Neural progenitor cell (in vitro differentiated cells): Measurements from ENCODE around the gene EID3. TPM values are rescaled to one million over a fixed set of nuclear protein-coding genes. Genes with fewer than 3 reads are reported as not detected.

Source experiments
- DNase-seq: peaks from one replicate; pipeline ENCODE4 v3.0.0-alpha.2; 2016; ENCODE audit warnings: low spot score
- H2AFZ ChIP-seq: fragments of 200-600 bp; sonication (generic); replicated peaks from 2 replicates; pipeline ENCODE4 v1.6.1; 2016; ENCODE audit warnings: antibody characterized with exemption
- H3F3A ChIP-seq: fragments of 200-600 bp; sonication (generic); 2 replicates; pipeline ENCODE4 v1.6.1; 2016; ENCODE audit warnings: antibody characterized with exemption, low read depth
- H3K27ac ChIP-seq: fragments of 200-600 bp; sonication (generic); 2 replicates; pipeline ENCODE4 v1.5.1; 2016; ENCODE audit warnings: mild to moderate bottlenecking
- H3K27me3 ChIP-seq: fragments of 200-600 bp; sonication (generic); 2 replicates; pipeline ENCODE4 v1.6.1; 2016; ENCODE audit warnings: mild to moderate bottlenecking, moderate library complexity
- H3K36me3 ChIP-seq: fragments of 200-600 bp; sonication (generic); 2 replicates; pipeline ENCODE4 v1.5.1; 2016
- H3K4me1 ChIP-seq: fragments of 200-600 bp; sonication (generic); 2 replicates; pipeline ENCODE4 v1.6.1; 2016; ENCODE audit warnings: mixed run types
- H3K4me2 ChIP-seq: fragments of 200-600 bp; sonication (generic); 2 replicates; pipeline ENCODE4 v1.6.1; 2016
- H3K4me3 ChIP-seq: fragments of 200-600 bp; sonication (generic); 2 replicates; pipeline ENCODE4 v1.5.1; 2016
- H3K79me2 ChIP-seq: fragments of 200-600 bp; sonication (generic); 2 replicates; pipeline ENCODE4 v1.6.1; 2016; ENCODE audit warnings: low read depth
- H3K9ac ChIP-seq: fragments of 200-600 bp; sonication (generic); 2 replicates; pipeline ENCODE4 v1.6.1; 2016
- H3K9me3 ChIP-seq: fragments of 200-600 bp; sonication (generic); 2 replicates; pipeline ENCODE4 v1.5.1; 2016; ENCODE audit warnings: low read depth
- H4K20me1 ChIP-seq: fragments of 200-600 bp; sonication (generic); 2 replicates; pipeline ENCODE4 v1.6.1; 2016; ENCODE audit warnings: low read depth
- H3K27ac Mint-ChIP-seq: 3 replicates; pipeline ENCODE4 v1.8.0; 2021; ENCODE audit warnings: mixed read lengths
- H3K27me3 Mint-ChIP-seq: 2 replicates; pipeline ENCODE4 v1.8.0; 2022; ENCODE audit warnings: low read depth, mild to moderate bottlenecking, inconsistent platforms, moderate library complexity, mixed read lengths; ENCODE audit not compliant: insufficient read depth
- H3K36me3 Mint-ChIP-seq: 3 replicates; pipeline ENCODE4 v1.8.0; 2021; ENCODE audit warnings: mixed read lengths
- H3K4me1 Mint-ChIP-seq: 3 replicates; pipeline ENCODE4 v1.8.0; 2021; ENCODE audit warnings: mixed read lengths
- H3K4me3 Mint-ChIP-seq: 3 replicates; pipeline ENCODE4 v1.8.0; 2021; ENCODE audit warnings: mild to moderate bottlenecking, moderate library complexity, mixed read lengths
- H3K9me3 Mint-ChIP-seq: 3 replicates; pipeline ENCODE4 v1.8.0; 2020; ENCODE audit warnings: mixed read lengths
- CTCF ChIP-seq: fragments of 200-600 bp; sonication (generic); IDR thresholded peaks from 2 replicates; pipeline ENCODE4 v1.5.1; 2017; ENCODE audit warnings: antibody characterized with exemption, mild to moderate bottlenecking
- EZH2 ChIP-seq: fragments of 200-600 bp; sonication (generic); IDR thresholded peaks from 2 replicates; pipeline ENCODE4 v1.6.1; 2017; ENCODE audit warnings: antibody characterized with exemption, mild to moderate bottlenecking, moderate library complexity
- EZH2phosphoT487 ChIP-seq: fragments of 200-600 bp; sonication (generic); IDR thresholded peaks from 2 replicates; pipeline ENCODE4 v1.6.1; 2017; ENCODE audit warnings: antibody characterized with exemption
- total RNA-seq: library from RNA; depleted of rRNA; stranded (reverse); fragments of >200 nt; gene quantifications from 2 replicates; pipeline ENCODE4 v1.2.3, GENCODE V29; 2015; ENCODE audit warnings: low replicate concordance

EID3 gene
- total RNA-seq, 1 donor from 2014 or later, result 8.0 TPM

- Mint-ChIP-seq H3K27me3 (no peaks in the 10 kb centered on the region), H3K36me3 (peaks cover 55% of the 10 kb centered on the region), H3K4me1 (peaks cover 12% of the 10 kb centered on the region), H3K9me3 (no peaks in the 10 kb centered on the region), H3K4me3 (no peak overlapping the region), H3K27ac (no peak overlapping the region)
- H3K9ac ChIP-seq, result no peak overlapping the region
- H3F3A ChIP-seq, result peaks cover 17% of the 10 kb centered on the region
- no peaks in the 10 kb centered on the region for H3K36me3 ChIP-seq
- peaks cover 54% of the 10 kb centered on the region for H4K20me1 ChIP-seq
- TF ChIP-seq EZH2 (no peak), EZH2phosphoT487 (no peak), CTCF (no peak)
- no peak overlapping the region for H3K4me3 ChIP-seq
- no peak for DNase-seq
- H3K79me2 ChIP-seq, result peaks cover 97% of the 10 kb centered on the region
- H3K4me2 ChIP-seq, result no peak overlapping the region
- no peaks in the 10 kb centered on the region for H3K9me3 ChIP-seq
- no peaks in the 10 kb centered on the region for H3K27me3 ChIP-seq
- H3K4me1 ChIP-seq, result peaks cover 14% of the 10 kb centered on the region
- no peak overlapping the region for H3K27ac ChIP-seq
- no peak overlapping the region for H2AFZ ChIP-seq
Measured at GRCh38 chr12:104295954-104296353, 7.6 kb upstream of the EID3 start.

GRCh38 chr12:104296718-104297117 lies 6.8 kb upstream of the EID3 start:
- H3K9me3 ChIP-seq, result no peaks in the 10 kb centered on the region
- peaks cover 12% of the 10 kb centered on the region for H3K4me1 ChIP-seq
- peaks cover 49% of the 10 kb centered on the region for H4K20me1 ChIP-seq
- H3F3A ChIP-seq, result peaks cover 15% of the 10 kb centered on the region
- no peaks in the 10 kb centered on the region for H3K36me3 ChIP-seq
- peaks cover 2% of the 10 kb centered on the region for H3K9me3 Mint-ChIP-seq
- no peak overlapping the region for H3K4me3 Mint-ChIP-seq
- H3K27ac ChIP-seq, result no peak overlapping the region
- TF ChIP-seq CTCF, result no peak
- no peak for TF ChIP-seq EZH2
- TF ChIP-seq EZH2phosphoT487, result no peak
- DNase-seq, result no peak
- no peaks in the 10 kb centered on the region for H3K27me3 Mint-ChIP-seq
- H3K27me3 ChIP-seq, result no peaks in the 10 kb centered on the region
- no peak overlapping the region for H3K4me2 ChIP-seq
- no peak overlapping the region for H3K4me3 ChIP-seq
- H2AFZ ChIP-seq, result no peak overlapping the region
- H3K27ac Mint-ChIP-seq, result no peak overlapping the region
- peaks cover 12% of the 10 kb centered on the region for H3K4me1 Mint-ChIP-seq
- no peak overlapping the region for H3K9ac ChIP-seq
- H3K36me3 Mint-ChIP-seq, result peaks cover 58% of the 10 kb centered on the region
- peaks cover 97% of the 10 kb centered on the region for H3K79me2 ChIP-seq

GRCh38 chr12:104297477-104298113 lies 5.9 kb upstream of the EID3 start:
- peaks cover 5% of the 10 kb centered on the region for H3K9me3 Mint-ChIP-seq
- no peak overlapping the region for H3K27ac Mint-ChIP-seq
- H4K20me1 ChIP-seq, result peaks cover 46% of the 10 kb centered on the region
- peaks cover 58% of the 10 kb centered on the region for H3K36me3 Mint-ChIP-seq
- DNase-seq, result no peak
- H3K9ac ChIP-seq, result no peak overlapping the region
- peaks cover 4% of the 10 kb centered on the region for H3K4me1 Mint-ChIP-seq
- H3K4me3 ChIP-seq, result no peak overlapping the region
- TF ChIP-seq CTCF (no peak), EZH2 (no peak), EZH2phosphoT487 (no peak)
- peaks cover 93% of the 10 kb centered on the region for H3K79me2 ChIP-seq
- no peaks in the 10 kb centered on the region for H3K27me3 Mint-ChIP-seq
- H3K9me3 ChIP-seq, result no peaks in the 10 kb centered on the region
- no peaks in the 10 kb centered on the region for H3K36me3 ChIP-seq
- H3K4me3 Mint-ChIP-seq, result no peak overlapping the region
- H3K27ac ChIP-seq, result no peak overlapping the region
- H3F3A ChIP-seq, result peaks cover 20% of the 10 kb centered on the region
- no peaks in the 10 kb centered on the region for H3K27me3 ChIP-seq
- no peak overlapping the region for H3K4me2 ChIP-seq
- no peak overlapping the region for H2AFZ ChIP-seq
- H3K4me1 ChIP-seq, result peaks cover 4% of the 10 kb centered on the region
